A673 (cell line): Measurements from ENCODE around the gene OR8K5. TPM values are rescaled to one million over a fixed set of nuclear protein-coding genes. Genes with fewer than 3 reads are reported as not detected.

Source experiments
- BruUV-seq: library from RNA; stranded (reverse); fragments of 400-500 nt; replicated peaks from 2 replicates; lab custom pipeline; 2021; lab: Mats Ljungman, UMichigan
- CTCF ChIA-PET: fragments of 300-600 bp; sonication (Branson Sonifier 250); formaldehyde crosslinking; loops from one replicate; lab custom pipeline; 2022; ENCODE audit warnings: antibody characterized with exemption; lab: Charles Lee
- POLR2A ChIA-PET: fragments of 300-600 bp; sonication (Branson Sonifier 250); formaldehyde crosslinking; loops from one replicate; lab custom pipeline; 2022; ENCODE audit warnings: antibody characterized with exemption; ENCODE audit not compliant: low non-redundant PET; lab: Charles Lee
- DNase-seq: peaks from one replicate; pipeline ENCODE4 v3.0.0-alpha.2; 2015; ENCODE audit warnings: low spot score
- H3K27ac ChIP-seq: fragments of 200-600 bp; sonication (generic); 2 replicates; pipeline ENCODE4 v1.5.1; 2016; ENCODE audit warnings: mixed run types, low read depth, mild to moderate bottlenecking, mixed read lengths, antibody characterized with exemption, low read length; ENCODE audit not compliant: poor library complexity, severe bottlenecking
- H3K27me3 ChIP-seq: fragments of 200-600 bp; sonication (generic); replicated peaks from 2 replicates; pipeline ENCODE4 v1.6.1; 2017; ENCODE audit warnings: mixed run types, low read depth, mild to moderate bottlenecking, mixed read lengths, antibody characterized with exemption, low read length; ENCODE audit not compliant: insufficient read depth, poor library complexity
- H3K36me3 ChIP-seq: fragments of 200-600 bp; sonication (generic); 2 replicates; pipeline ENCODE4 v1.6.1; 2016; ENCODE audit warnings: mixed run types, mild to moderate bottlenecking, mixed read lengths, antibody characterized with exemption, low read length; ENCODE audit not compliant: insufficient read depth, poor library complexity, severe bottlenecking
- H3K4me1 ChIP-seq: fragments of 200-600 bp; sonication (generic); 2 replicates; pipeline ENCODE4 v1.6.1; 2017; ENCODE audit warnings: mixed run types, mild to moderate bottlenecking, mixed read lengths, antibody characterized with exemption, low read length; ENCODE audit not compliant: insufficient read depth, poor library complexity, severe bottlenecking
- H3K4me3 ChIP-seq: fragments of 200-600 bp; sonication (generic); 2 replicates; pipeline ENCODE4 v1.5.1; 2016; ENCODE audit warnings: low read depth, mixed run types, mild to moderate bottlenecking, mixed read lengths, low read length; ENCODE audit not compliant: poor library complexity, severe bottlenecking
- H3K9me3 ChIP-seq: fragments of 200-600 bp; sonication (generic); 2 replicates; pipeline ENCODE4 v1.6.1; 2016; ENCODE audit warnings: mixed run types, low read depth, mild to moderate bottlenecking, mixed read lengths, antibody characterized with exemption, low read length; ENCODE audit not compliant: poor library complexity, severe bottlenecking
- CTCF ChIP-seq: fragments of 300-800, 200-600 bp; sonication (generic); conservative IDR thresholded peaks from 2 replicates; pipeline ENCODE4 v1.5.1; 2017; ENCODE audit warnings: low read depth, mild to moderate bottlenecking, antibody characterized with exemption, low read length, moderate library complexity, mixed read lengths
- EZH2 ChIP-seq: fragments of 200-600 bp; sonication (generic); IDR thresholded peaks from 2 replicates; pipeline ENCODE4 v1.6.1; 2017; ENCODE audit warnings: borderline replicate concordance, low read depth, mild to moderate bottlenecking, mixed read lengths, antibody characterized with exemption, low read length; ENCODE audit not compliant: poor library complexity, severe bottlenecking
- intact Hi-C: fragments of 100-400 bp; cut with micrococcal nuclease; formaldehyde crosslinking; loops from one replicate; pipeline ENCODE4 v1.10.0; 2022; ENCODE audit not compliant: unreplicated experiment
- total RNA-seq: library from RNA; stranded (reverse); gene quantifications from 2 replicates; pipeline ENCODE4 v1.2.3, GENCODE V29; 2021

Gene OR8K5
- total RNA-seq, 1 experiment from 2014 or later = not detected

GRCh38 chr11:56176318-56176717, 16.2 kb upstream of the OR8K5 start, which contains the start of gene OR5J2:
TSS of gene OR5J2 (plus strand) at chr11:56176618. CDS start at chr11:56176618, 0 bp downstream.
- ChIA-PET POLR2A (no interaction called here), CTCF (no interaction called here)
- Histone ChIP-seq H3K27ac (no peak within 1 kb of the TSS), H3K4me3 (no peak within 1 kb of the TSS), H3K4me1 (no peaks in the 10 kb centered on the region), H3K27me3 (no peaks in the 10 kb centered on the region), H3K36me3 (no peaks in the 10 kb centered on the region), H3K9me3 (peaks cover 45% of the 10 kb centered on the region)
- intact Hi-C loops = no loop called here
- DNase-seq = no peak
- TF ChIP-seq CTCF (no peak), EZH2 (no peak)
- no TSS peak for BruUV-seq

DNA sequence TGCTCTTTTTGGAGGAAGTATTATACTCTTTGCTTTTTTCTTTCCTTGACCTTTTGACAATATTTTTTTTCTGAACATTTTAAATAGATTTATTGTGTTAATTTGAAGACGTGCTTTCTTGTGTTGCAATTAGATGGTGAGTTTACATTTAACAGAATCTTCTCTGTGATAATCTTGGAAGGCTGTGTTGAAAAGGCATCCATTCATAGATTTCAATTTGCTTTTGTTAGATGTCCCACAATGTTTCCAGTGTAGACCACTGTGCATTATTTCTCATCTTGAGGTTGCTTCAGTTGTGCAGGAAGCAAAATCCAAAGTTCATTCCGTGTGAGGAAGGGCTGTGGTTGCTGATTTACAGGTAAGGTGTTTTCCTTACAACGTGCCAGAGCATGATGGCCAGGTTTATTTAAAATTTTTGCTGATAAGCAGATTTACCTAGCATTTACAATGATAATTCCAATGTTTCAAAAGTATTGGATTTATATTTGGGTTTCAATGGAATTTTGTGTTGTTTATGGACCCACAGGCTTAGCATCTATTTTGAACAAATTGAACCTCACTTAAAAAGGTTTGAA, 12.2 kb upstream of the OR8K5 start:
- ChIA-PET CTCF (no interaction called here), POLR2A (no interaction called here)
- no peak for TF ChIP-seq EZH2
- TF ChIP-seq CTCF = no peak

DNA sequence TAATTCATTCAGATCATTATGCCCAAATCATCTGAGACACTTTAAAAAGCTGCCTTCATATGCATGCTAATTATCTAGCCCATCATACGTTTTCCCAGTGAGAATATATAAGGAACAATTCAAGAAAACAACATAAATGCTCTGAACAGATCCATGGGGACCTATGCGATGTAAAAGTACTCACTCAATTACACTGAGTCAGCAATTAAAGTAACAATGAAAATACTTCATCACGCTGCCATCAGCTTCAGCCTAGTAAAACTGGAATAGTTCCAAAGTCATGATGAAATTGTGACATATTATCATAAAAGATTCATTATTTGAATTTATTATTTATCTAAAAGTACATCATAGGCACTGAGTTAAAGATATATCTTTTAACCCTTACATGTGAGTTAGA, 3.7 kb upstream of the OR8K5 start:
- DNase-seq = no peak
- BruUV-seq = no TSS peak
- CTCF ChIA-PET = no interaction called here

More for the DNA sequence above, 12.2 kb upstream of the OR8K5 start:
- no TSS peak for BruUV-seq
- no peak for DNase-seq
- Histone ChIP-seq H3K4me1 (no peaks in the 10 kb centered on the region), H3K27me3 (no peaks in the 10 kb centered on the region), H3K27ac (no peak overlapping the region), H3K9me3 (peaks cover 35% of the 10 kb centered on the region), H3K4me3 (no peak overlapping the region), H3K36me3 (no peaks in the 10 kb centered on the region)
- intact Hi-C loops = no loop called here

More for the DNA sequence above, 3.7 kb upstream of the OR8K5 start:
- no peak for TF ChIP-seq CTCF
- no peak for TF ChIP-seq EZH2
- no peaks in the 10 kb centered on the region for H3K27me3 ChIP-seq
- POLR2A ChIA-PET = no interaction called here
- H3K27ac ChIP-seq = no peak overlapping the region
- no peak overlapping the region for H3K4me3 ChIP-seq
- H3K9me3 ChIP-seq = peaks cover 12% of the 10 kb centered on the region
- H3K4me1 ChIP-seq = no peaks in the 10 kb centered on the region
- intact Hi-C loops = no loop called here
- no peaks in the 10 kb centered on the region for H3K36me3 ChIP-seq
